ENCODE measurements around the gene ZNF146.
A peak's percentile ranks its signal among the peaks of the same experiment; 100 is the strongest.
"Not testable (repeated sequence)": the region's sequence is repeated elsewhere in the genome, so short reads cannot be mapped to it uniquely, and the experiment has no call there.

ZNF146 gene

DNA sequence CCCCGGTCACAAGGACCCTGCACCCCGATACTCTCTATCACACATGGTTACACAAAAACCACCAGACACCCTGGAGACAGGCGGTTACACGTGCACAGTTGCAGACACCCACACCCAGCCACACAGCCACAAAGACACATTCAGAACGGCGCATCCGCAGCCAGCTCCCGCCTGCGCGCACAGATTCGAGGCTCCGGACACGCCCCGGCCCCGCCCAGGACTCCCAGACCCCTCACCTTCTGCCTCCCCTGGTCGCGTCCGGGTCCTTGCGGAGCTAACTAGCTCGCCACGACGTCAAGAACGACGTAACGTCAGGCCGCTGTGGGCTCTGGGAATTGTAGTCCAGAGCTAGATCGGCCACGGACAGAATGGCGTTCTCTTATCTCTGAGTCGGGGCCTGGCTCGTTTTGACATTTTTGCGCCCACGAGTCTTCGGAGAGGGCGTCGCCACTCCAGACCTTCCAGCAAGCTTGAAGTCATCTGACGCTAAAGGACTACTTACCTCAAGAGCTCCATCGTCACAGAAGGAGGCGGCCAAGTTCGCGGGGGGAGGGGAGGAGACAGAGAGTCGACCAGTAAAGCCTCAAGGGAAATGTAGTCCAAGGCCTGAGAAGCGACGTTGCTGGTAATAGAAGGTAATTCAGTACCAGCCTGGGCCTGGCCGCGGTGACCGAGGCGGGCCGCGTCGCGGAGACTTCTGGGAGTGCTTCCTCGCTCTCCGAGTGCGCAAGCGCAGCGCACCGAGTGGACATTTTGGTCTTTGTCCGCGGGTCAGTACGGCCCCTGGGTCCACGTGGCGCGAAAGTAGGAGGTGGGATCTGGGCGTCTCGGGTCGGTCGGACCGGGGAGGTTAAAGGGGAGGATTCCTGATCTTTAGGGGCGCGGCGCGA, at the start of gene ZNF146, which contains the start of gene ZNF565:
TSS of gene ZNF146 (plus strand) at position 721 of the 890 bp plus-strand sequence. CDS start 21,335 bp downstream, outside the sequence.
TSS of gene ZNF565 (minus strand) at position 280 of the 890 bp plus-strand sequence. CDS start 12,680 bp downstream, outside the sequence.
- peak; percentile 96 to 98 for DNase-seq

DNA sequence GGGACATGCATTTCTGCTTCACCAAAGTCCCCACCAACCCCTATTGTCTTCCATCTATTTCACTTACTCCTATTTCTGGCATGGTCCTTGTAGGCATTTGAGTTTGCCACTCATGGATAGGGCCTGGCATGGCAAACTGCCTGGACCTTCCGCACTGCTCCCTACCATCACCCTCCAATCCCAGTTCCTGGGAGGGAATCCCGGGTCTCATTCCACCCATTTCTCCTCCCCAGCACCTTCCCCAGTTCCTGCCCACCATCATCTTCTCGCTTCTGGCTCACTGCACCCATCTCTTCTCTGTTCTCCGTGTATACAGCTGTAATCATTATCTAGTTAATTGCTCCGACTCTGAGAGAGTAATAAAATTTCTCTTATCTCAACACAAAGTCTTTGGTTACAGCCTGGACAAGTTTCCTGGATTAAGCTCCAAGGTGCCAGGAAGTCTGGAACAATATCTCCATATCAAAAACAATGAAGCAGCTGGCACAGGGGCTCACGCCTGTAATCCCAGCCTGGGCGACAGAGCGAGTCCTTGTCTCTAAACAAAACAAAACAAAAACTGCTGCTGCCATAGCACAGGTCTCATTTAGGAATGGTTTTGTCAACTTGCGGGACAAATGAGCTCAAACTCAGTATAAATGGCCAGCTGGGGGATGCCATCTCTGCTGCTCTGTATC, 45.7 kb upstream of the ZNF146 start:
- peak; percentile 18 to 77 for DNase-seq

DNA sequence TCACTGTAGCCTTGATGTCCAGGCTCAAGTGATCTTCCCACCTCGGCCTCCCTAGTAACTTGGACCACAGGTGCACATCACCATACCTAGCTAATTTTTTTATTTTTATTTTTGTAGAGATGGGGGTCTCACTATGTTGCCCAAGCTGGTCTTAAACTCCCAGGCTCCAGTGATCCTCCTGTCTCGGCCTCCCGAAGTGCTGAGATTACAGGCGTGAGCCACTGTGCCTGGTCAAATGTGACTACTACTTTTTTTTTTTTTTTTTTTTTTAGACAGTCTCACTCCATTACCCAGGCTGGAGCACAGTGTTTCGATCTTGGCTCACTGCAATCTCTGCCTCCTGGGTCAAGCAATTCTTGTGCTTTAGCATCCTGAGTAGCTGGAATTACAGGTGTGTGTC, 42.1 kb upstream of the ZNF146 start:
- no peak for DNase-seq

DNA sequence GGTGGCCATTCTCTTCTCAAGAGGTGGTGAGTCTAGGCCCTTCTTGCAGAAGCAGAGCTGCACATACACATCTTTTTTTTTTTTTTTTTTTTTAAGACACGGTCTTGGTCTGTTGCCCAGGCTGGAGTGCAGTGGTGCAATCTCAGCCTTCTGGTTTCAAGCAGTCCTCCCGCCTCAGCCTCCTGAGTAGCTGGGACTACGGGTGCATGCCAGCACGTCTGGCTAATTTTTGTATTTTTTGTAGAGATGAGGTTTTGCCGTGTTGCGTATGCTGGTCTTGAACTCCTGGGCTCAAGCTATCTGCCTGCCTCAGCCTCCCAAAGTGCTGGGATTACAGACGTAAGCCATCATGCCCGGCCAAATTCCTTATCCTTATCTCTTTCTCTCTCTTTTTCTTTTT, 41.1 kb upstream of the ZNF146 start:
- not testable (repeated sequence) for DNase-seq

DNA sequence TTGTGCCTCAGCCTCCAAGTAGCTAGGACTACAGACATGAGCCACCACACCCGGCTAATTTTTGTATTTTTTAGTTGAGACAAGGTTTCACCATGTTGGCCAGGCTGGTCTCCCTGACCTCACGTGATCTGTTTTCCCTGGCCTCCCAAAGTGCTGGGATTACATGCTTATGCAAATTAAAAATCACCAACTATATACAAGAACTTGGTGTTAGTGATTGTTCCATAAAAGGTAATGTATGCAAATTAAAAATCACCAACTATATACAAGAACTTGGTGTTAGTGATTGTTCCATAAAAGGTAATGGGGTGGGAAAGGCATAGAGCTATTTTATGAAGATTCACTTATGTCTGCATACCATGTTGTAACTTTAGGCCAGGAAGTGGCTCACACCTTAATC, 35.8 kb upstream of the ZNF146 start:
- not testable (repeated sequence) for DNase-seq

DNA sequence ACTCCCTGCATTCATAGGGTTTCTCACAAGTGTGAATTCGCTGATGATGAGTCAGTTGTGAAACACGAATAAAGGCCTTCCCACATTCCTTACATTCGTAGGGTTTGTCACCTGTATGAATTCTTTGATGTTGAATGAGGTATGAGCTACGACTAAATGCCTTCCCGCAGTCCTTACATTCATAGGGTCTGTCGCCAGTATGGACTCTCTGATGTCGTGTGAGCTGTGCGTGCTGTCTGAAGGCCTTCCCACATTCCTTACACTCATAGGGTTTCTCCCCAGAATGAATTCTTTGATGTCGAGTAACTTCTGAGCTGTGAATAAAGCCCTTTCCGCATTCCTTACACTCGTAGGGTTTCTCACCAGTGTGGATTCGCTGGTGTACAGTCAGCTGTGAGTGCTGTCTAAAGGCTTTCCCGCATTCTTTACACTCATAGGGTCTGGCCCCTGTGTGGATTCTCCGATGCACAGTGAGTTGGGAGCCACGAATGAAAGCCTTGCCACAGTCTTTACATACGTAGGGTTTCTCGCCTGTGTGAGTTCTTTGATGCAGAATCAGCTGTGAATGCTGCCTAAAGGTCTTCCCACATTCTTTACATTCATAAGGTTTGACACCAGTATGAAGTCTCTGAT, 32.2 kb upstream of the ZNF146 start:
- no peak for DNase-seq

DNA sequence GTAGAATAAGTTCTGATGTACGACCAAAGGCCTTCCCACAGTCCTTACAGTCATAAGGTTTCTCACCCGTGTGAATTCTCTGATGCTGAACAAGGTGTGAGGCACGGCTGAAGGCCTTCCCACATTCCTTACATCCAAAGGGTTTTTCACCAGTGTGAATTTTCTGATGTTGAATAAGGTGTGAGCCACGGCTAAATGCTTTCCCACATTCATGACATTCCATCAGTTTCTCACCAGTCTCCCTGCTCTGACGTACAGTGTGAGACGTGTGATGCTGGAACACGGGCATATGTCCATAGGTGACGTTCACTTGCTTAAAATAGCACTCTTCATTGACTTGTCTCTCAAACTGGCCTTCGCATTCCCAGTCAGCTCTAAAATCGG, 31.7 kb upstream of the ZNF146 start:
- DNase-seq, result no peak

DNA sequence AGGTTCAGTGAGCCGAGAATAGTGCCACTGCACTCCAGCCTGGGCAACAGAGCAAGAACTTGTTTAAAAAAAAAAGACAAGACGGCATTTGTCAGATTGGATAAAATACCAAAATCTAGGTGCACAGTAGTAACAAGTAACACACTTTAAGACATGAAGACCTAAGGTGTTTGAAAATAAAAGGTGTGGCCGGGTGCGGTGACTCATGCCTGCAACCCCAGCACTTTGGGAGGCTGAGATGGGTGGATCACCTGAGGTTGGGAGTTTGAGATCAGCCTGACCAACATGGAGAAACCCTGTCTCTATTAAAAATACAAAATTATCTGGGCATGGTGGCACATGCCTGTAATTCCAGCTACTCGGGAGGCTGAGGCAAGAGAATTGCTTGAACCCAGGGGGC, 28.2 kb upstream of the ZNF146 start:
- DNase-seq, result not testable (repeated sequence)

DNA sequence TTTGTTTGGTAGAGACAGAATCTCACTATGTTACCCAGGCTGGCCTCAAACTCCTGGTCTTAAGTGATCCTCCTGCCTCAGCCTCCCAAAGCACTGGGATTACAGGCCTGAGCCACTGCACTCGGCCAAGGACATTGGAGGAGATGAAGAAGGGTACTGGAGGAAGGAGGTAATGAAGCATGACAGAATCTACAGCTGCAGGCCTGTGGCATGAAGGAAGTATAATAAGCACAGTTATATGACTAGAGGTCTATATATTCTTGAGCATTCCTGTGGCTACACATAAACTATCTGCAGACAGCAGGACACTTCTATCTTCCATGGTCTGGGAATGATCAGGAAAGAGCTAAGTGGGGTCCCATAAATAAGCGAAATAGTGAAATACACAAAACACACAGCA, 18.7 kb upstream of the ZNF146 start:
- DNase-seq, result no peak

DNA sequence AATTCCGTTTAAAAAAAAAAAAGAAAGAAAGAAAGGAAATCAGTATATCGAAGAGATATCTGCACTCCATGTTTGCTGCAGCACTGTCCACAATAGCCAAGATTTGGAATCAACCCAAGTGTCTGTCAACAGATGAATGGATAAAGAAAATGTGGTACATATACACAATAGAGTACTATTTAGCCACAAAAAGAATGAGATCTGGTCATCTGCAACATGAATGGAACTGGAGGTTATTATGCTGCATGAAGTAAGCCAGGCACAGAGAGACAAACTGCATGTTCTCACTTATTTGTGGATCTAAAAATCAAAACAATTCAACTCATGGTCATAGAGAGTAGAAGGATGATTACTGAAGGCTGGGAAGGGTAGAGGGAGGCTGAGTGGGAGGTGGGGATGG, 16.8 kb upstream of the ZNF146 start:
- DNase-seq, result no peak

DNA sequence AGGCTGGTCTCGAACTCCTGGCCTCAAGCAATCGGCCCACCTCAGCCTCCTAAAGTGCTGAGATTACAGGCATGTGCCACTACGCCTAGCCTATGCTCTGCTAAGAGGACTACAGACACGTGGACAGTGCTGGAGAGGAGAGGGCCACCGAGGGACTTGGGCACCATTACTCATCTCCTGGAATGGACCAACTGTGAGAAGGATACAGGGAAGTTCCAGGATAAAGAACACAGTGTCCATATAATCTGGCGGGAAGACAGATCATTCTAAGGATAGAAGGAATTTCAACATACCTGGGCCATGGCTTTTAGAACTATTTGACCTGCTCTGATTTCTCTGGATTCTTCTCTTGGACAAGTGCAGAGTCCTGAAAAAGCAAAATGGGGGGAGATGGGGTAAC, 13.2 kb upstream of the ZNF146 start:
- DNase-seq, result no peak

DNA sequence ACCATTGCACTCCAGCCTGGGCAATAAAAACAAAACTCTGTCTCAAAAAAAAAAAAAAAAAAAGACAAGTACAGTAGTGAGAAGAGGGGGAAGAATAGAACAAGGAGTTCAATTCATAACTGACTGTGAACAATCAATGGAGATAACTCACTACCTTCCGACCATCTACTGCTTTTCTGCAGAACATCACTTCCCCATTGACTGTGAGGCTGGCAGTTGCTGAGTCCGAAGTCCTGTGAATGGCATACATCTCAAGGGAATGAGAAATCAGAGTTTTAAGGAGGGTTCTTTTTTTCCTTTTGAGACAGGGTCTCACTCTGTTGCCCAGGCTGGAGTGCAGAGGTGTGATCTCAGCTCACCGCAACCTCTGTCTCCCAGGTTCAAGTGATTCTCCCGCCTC, 11.6 kb upstream of the ZNF146 start:
- DNase-seq, result no peak

DNA sequence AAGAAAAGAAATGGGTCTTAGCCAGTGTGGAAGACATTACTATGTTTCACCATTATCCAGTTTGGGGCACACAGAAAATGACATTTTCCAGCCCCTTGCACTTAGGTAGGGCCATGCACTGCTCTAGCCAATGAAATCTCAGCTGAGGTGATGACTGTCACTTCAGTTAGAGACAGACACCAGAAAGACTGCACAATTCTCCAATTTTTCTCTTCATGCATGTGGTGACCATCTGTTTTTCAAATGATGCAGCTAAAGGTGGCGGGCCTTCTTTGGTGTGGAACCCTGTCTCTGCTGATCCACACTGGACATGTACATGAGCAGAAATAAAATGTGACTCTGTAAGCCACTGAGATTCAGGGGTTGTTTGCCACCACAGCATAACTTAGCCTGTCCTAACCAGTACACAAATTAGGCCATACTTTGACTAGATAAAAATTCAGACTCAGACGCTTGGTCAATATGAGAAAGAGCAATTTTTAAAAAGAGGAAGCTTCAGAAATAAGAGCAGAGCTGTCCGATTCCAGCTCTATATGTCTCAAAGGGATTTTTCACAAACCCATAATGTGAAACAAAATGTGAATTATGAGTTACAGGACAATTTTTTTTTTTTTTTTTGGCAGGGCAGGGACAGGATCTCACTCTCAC, 7.2 kb upstream of the ZNF146 start:
- DNase-seq, result no peak

DNA sequence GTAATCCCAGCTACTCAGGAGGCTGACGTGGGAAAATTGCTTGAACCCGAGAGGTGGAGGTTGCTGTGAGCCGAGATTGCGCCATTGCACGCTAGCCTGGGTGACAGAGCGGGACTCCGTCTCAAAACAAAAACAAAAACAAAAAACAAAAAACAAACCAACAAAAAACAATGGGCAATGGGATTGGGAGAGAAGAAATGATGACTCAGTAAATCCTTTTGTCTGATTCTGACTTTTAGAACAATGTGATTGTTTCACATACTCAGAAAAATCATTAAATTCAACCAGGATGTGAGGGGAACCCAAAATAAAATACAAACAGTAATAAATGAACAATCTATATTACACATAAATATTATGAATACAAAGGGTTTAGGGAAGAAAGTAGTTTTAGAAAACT, 5.5 kb upstream of the ZNF146 start:
- no peak for DNase-seq

DNA sequence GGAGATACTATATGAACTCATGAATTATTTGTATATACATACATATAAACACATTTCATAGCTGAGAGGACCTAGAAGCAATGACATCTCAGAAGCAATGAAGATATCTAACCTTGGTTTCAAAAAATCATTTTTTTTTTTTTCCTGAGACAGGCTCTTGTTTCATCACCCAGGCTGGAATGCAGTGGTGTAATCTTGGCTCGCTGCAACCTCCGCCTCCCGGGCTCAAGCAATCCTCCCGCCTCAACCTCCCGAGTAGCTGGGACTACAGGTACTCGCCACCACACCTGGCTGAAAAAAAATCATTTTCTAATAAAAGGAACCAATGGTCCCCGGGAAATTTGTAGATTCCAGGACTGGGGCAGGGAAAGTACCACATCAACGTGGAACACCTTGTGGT, 4.4 kb upstream of the ZNF146 start:
- no peak for DNase-seq

DNA sequence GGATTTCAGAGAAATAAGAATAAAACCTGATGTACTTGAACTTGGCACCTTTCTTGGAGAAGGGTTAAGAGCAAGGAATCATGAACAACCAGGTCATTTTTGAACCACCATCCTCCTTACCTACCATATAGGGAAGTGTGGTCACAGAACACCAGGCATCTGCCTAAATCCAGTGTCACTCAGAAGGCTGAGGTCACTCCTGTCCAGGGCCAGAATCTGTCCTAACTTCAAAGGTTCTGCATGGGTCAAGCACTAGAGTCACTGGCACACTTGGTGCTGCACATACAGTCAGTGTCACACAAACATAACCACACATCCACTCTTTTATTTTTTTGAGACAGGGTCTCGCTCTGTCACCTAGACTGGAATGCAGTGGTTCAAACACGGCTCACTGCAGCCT, 2.0 kb upstream of the ZNF146 start:
- no peak for DNase-seq

DNA sequence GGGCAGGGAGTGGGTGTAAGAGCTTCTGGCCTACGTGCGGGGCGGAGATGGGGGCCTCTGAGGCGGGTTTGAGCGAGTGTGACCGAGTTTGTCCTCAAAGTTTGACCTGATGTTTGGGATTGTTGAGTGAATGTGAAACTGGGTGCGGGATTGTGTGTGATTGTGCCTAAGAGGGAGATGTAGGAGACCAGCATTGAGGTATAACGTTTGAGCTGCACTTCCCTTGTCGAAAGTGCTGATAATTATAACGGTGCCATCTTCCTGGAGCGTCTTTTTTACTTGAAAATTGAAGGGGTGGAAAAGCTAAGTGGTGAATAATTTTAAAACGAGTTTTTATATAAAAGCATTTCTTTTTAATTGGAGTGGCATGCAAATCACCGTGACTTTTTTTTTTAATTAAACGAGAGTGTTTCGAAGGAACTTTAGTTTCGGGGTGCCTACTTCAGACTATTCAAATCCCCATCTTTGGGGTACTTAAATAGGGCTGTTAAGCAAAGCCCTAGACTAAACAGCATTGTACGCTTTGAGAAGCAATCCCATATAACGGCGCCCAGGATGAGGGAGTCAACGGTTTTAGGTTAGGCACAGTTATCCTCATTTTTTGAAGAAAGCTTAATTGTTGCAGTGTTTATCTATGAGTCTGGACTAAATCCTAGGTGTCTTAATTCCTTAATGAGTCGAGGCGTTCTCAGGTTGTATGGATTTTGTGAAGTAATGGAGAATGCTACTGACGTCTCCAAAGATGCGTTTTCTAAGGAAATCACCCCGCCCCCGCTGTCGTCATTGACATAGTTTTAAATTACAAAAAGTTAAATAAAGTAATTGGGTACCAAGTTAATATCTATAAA, 594 bp downstream of the ZNF146 start:
- peak in 1 of 2 experiments; percentile 19 for DNase-seq

DNA sequence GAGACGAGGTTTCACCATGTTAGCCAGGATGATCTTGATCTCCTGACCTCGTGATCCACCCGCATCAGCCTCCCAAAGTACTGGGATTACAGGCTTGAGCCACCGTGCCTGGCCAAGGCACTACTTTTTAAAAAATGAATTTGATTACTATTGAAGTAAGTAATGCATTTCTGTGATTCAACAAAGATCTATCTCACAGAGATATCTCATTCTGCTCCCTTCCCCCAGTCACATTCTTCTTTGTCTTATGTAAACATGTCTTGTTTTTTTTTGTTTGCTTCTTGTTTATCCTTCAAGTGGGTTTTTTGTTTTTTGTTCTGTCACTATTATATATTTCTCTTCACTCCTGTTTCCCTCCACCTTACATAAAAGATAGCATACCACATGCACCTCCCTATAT, 6.6 kb downstream of the ZNF146 start:
- no peak for DNase-seq

DNA sequence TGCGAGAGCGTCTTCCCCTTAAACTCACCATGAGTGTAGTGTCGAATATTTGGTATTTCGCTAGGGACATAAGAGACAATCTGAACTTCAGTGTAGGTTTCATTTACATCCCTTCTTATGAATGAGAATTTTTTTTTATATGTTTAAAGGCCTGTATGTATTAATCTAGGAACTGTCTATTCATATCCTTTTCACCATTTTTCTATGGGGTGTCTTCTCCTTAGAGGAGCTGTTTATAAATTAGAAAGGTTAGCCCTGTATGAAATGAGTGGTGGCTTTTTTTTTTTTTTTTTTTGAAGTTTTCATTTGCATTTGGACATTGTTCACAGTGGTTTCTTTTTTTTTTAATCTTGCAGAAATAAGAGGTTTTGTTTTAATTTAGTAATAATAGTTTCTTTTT, 7.6 kb downstream of the ZNF146 start:
- no peak for DNase-seq

DNA sequence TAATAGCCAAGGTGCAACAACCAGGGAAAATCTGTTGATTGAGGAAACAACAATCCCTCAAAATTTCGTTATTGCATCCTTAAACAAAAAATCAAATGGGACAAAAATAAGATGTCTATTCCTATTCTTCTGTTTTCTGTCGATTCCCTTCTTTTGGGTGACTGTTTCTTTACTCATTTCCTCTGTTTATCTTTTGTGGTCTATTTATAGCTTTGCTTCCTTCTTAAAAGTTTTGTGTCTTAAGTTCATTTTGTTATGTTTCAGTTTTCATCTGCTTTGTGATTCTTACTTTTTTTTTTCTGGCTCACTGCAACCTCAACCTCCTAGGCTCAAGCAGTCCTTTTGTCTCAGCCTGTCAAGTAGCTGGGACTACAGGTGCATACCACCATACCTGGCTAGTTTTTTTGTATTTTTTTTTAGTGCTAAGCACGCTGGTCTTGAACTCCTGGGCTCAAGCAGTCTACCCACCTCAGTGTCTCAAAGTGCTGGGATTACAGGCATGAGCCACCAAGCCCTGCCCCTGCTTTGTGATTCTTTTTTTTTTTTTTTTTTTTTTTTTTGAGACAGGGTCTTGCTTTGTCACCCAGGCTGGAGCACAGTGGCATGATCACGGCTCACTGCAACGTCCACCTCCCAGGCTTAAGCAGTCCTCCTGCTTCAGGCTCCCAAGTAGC, 10.4 kb downstream of the ZNF146 start:
- no peak for DNase-seq

DNA sequence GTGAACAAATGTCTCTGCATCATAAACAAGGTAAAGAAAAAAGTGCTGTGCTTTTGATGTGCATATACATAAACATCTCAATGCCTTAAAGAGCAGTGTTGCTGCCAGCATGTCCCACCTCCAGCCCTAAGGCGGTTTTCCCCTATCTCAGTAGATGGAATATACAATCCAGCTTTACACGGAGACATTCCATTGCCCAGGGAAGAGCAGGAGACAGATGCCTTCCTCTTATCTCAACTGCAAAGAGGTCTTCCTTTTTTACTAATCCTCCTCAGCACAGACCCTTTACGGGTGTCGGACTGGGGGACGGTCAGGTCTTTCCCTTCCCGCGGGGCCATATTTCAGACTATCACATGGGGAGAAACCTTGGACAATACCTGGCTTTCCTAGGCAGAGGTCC, 18.7 kb downstream of the ZNF146 start:
- not testable (repeated sequence) for DNase-seq
